Astrocyte (in vitro differentiated cells and primary cell): Measurements from ENCODE around the gene SPTLC3.

Source experiments
- CTCF ChIP-seq: IDR thresholded peaks from 2 replicates; pipeline ENCODE4 v1.5.1; 2011; ENCODE audit warnings: low read depth, mild to moderate bottlenecking, inconsistent platforms, low read length, moderate library complexity; ENCODE audit not compliant: insufficient read depth
- EZH2 ChIP-seq: IDR thresholded peaks from 2 replicates; pipeline ENCODE4 v1.6.1; 2012; ENCODE audit warnings: mild to moderate bottlenecking, low read length, inconsistent platforms; ENCODE audit not compliant: insufficient read depth

GRCh38 chr20:13060327-13060726 is 51.6 kb downstream of the SPTLC3 start:
- TF ChIP-seq CTCF (no peak), EZH2 (no peak)
